Esophagus squamous epithelium (tissue), 5 donors: ENCODE results near the gene TRAPPC6A. TPM values are rescaled to one million over a fixed set of nuclear protein-coding genes. Genes with fewer than 3 reads are reported as not detected.

Experiments used
- DNase-seq: peaks from one replicate; lab custom pipeline; 2025; lab: John Stamatoyannopoulos, UW
- H3K27ac ChIP-seq, 4 donors: fragments of 200-600 bp; sonication (generic); one replicate each; pipeline ENCODE4 v1.5.1; 2016 to 2019; ENCODE audit warnings: mild to moderate bottlenecking in 1 of 4
- H3K27me3 ChIP-seq, 4 donors: fragments of 200-600 bp; sonication (generic); 1 replicate in 3 of 4; 2 replicates in 1 of 4; pipeline versions ENCODE4 v1.5.1 to v1.6.0; 2017 to 2021; ENCODE audit warnings: antibody characterized with exemption in 1 of 4
- H3K36me3 ChIP-seq, 3 donors: fragments of 200-600 bp; sonication (generic); one replicate each; pipeline ENCODE4 v1.5.1; 2016 to 2019
- H3K4me1 ChIP-seq, 3 donors: fragments of 200-600 bp; sonication (generic); one replicate each; pipeline ENCODE4 v1.5.1; 2017 to 2019
- H3K4me3 ChIP-seq, 4 donors: fragments of 200-600 bp; sonication (generic); 1 replicate in 3 of 4; 2 replicates in 1 of 4; pipeline ENCODE4 v1.5.1; 2016 to 2019; ENCODE audit warnings: mild to moderate bottlenecking in 2 of 4, moderate library complexity in 1 of 4
- H3K9me3 ChIP-seq, 3 donors: fragments of 200-600 bp; sonication (generic); one replicate each; pipeline ENCODE4 v1.5.1; 2016 to 2019
- POLR2A ChIP-seq, 4 donors: fragments of 450-650 bp; IDR thresholded peaks; one replicate each; pipeline ENCODE4 v1.6.1; 2017; ENCODE audit warnings: antibody characterized with exemption in 4 of 4, mild to moderate bottlenecking in 4 of 4, moderate library complexity in 3 of 4
- WGBS, 2 donors: methylation state at CpG; one replicate each; pipeline ENCODE4 v1.1.5; 2018; 5-methylcytosine and 5-hydroxymethylcytosine counted together
- intact Hi-C: fragments of 100-400 bp; cut with DNase I; formaldehyde crosslinking; loops from one replicate; pipeline ENCODE4 v1.15.0; 2022
- total RNA-seq, 4 donors: library from RNA; depleted of rRNA; stranded (reverse); fragments of >200 nt; gene quantifications; one replicate each; pipeline ENCODE4 v1.1.0, GENCODE V29; 2016
- TF ChIP-seq, protein P1 (sequence below), 6 experiments: fragments of 450-650 bp in 4 of 6; fragments of 200-600 bp in 2 of 6; sonication (generic) in 2 of 6; IDR thresholded peaks; one replicate each; pipeline ENCODE4 v1.5.1; 2016 to 2019; ENCODE audit warnings: antibody characterized with exemption in 6 of 6, mild to moderate bottlenecking in 4 of 6, moderate library complexity in 4 of 6
- donor health status: DM: yes; HTN: yes; CAD: no.

The TRAPPC6A gene
- total RNA-seq, 4 donors from 2014 or later: 5.4 to 27.8 (median 18.0) TPM

DNA sequence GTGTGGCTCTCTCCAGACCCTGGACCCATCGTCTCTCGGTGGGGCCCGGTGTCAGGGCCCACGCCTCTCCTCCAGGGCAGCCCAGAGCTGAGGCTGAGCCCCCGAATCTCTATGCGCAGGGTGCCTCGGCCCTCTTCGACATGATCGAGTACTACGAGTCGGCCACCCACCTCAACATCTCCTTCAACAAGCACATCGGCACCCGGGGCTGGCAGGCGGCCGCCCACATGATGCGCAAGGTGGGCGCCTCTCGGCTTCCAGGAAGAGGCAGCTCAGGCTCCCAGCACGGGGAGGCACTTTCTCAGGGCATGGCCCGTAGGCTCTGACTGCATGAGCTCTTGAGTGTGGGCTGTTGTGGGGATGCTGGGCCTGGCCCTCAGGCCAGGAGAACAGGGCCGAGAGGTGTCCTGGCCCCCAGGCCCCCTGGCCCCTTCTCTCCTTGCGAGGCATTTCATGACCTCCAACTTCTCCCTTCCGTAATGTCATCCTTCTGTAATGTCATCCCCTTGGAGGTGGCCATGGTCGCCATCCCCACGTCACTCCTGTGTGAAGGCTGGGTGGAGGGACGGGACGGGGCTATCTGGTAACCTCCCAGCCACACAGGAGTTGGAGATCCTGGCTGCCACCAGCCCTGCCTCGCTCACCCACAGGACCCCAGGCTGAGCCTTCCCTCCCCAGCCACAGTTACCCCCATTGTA is 36.7 kb downstream of the TRAPPC6A start:
- no peak overlapping the region for H3K4me3 ChIP-seq
- H3K9me3 ChIP-seq: no peaks in the 10 kb centered on the region
- WGBS, 2 donors: 94 to 96% methylated on average over 9 to 22 of the region's 28 CpGs
- H3K36me3 ChIP-seq: peaks cover 21 to 63% (median 21%) of the 10 kb centered on the region in 3 donors
- peaks cover 0 to 19% (median 0%) of the 10 kb centered on the region in 3 donors for H3K4me1 ChIP-seq
- intact Hi-C loops: no loop called here
- no peaks in the 10 kb centered on the region for H3K27me3 ChIP-seq
- DNase-seq: no peak
- no peak for TF ChIP-seq POLR2A (IDR thresholded peaks at IDR 0.05)
- TF ChIP-seq, protein P1, sequence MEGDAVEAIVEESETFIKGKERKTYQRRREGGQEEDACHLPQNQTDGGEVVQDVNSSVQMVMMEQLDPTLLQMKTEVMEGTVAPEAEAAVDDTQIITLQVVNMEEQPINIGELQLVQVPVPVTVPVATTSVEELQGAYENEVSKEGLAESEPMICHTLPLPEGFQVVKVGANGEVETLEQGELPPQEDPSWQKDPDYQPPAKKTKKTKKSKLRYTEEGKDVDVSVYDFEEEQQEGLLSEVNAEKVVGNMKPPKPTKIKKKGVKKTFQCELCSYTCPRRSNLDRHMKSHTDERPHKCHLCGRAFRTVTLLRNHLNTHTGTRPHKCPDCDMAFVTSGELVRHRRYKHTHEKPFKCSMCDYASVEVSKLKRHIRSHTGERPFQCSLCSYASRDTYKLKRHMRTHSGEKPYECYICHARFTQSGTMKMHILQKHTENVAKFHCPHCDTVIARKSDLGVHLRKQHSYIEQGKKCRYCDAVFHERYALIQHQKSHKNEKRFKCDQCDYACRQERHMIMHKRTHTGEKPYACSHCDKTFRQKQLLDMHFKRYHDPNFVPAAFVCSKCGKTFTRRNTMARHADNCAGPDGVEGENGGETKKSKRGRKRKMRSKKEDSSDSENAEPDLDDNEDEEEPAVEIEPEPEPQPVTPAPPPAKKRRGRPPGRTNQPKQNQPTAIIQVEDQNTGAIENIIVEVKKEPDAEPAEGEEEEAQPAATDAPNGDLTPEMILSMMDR (IDR thresholded peaks at IDR 0.05): no peak
- no peak overlapping the region for H3K27ac ChIP-seq

DNA sequence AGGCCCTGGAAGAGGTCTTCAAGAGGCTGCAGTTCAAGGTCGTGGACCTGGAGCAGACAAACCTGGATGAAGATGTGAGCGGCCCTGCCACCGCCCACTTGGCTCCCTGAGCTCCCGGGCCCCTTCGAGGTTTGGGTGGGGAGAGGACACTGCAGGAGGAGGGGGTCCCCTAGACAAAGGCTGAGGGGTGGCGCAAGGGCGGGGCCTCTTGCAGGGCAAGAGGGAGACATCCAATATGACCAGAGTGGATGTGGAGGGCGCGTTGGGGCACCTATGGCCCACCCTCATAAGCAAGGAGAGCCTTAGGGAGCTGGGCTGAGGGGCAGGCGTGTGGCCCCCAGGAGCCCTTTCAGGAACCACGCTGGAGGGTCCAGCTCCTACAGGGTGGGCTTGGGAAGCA is 37.5 kb downstream of the TRAPPC6A start:
- DNase-seq: no peak
- 87 to 94% methylated on average over 3 to 4 of the region's 11 CpGs for WGBS, 2 donors

DNA sequence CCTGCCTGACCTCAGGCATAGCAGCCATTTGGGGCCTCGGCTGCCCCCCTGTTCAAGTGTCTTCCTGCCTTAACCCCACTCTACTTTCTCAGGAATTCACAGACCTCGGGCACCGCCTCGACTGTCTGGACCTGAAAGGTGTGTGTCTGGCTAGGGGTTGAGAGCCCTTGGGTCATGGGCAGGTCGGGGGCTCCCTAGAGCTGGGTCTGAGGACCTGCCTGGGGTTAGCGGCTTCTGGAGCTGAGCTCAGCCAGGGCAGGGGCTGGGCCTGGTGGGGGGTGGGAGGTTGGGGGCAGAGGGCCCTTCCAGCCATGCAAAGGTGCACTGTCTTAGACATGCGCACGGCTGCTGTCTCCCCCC is 37.9 kb downstream of the TRAPPC6A start:
- DNase-seq: no peak
- Histone ChIP-seq H3K9me3 (no peaks in the 10 kb centered on the region), H3K27ac (no peak overlapping the region), H3K36me3 (peaks cover 13 to 54% (median 17%) of the 10 kb centered on the region in 3 donors), H3K27me3 (no peaks in the 10 kb centered on the region), H3K4me3 (no peak overlapping the region), H3K4me1 (peaks cover 0 to 20% (median 0%) of the 10 kb centered on the region in 3 donors)
- 40 to 60% methylated on average over 1 of the region's 8 CpGs for WGBS, 2 donors
- intact Hi-C loops: no loop called here
- TF ChIP-seq, protein P1 (IDR thresholded peaks at IDR 0.05): no peak
- no peak for TF ChIP-seq POLR2A (IDR thresholded peaks at IDR 0.05)

More for the DNA sequence above, 37.5 kb downstream of the TRAPPC6A start:
- intact Hi-C loops: no loop called here
- Histone ChIP-seq H3K27me3 (no peaks in the 10 kb centered on the region), H3K4me3 (no peak overlapping the region), H3K36me3 (peaks cover 17 to 55% (median 21%) of the 10 kb centered on the region in 3 donors), H3K4me1 (peaks cover 0 to 20% (median 0%) of the 10 kb centered on the region in 3 donors), H3K9me3 (no peaks in the 10 kb centered on the region), H3K27ac (no peak overlapping the region)
- TF ChIP-seq POLR2A (IDR thresholded peaks at IDR 0.05): no peak
- TF ChIP-seq, protein P1 (IDR thresholded peaks at IDR 0.05): no peak

DNA sequence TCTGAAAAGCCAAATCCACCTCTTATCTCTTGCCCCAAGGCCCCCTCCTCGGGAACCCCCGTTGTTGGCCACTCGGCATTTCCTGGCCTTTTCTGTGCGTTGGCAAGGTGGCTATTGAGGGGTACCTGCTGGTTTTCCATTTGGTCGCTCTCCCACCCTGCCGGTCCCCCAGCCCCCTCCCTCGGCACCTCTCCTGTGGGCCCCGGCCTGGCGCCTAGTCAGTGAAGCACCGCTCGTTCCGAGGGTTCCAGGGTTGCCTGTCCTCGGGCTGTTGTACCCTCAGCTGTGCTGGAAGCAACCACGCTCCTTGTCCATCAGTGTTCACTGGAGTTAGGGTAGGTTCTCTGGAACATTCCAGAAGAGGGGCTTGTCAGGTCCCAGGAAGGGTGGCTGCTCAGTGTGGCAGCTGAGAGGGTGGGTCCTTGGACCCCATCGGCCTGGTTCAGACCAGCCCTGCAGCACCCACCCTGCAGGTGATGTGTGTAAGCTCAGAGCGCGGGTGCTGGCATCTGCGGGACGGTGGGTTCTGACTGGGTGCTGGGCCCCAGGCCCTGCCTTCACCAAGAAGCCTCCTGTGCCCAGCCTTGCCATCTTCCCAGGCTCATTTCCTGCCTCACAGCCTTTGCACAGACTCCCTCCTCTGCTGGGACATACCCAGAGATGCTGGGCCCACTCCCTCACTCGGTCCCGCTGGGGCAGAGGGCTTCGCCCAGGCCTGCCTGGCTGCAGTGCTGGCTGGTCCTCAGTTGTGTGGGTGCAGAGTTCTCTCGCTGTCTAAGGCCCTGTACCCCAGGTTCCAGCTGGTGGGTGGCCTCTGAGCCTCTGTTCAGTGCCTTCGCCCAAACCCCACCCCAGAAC is 38.5 kb downstream of the TRAPPC6A start:
- WGBS, 2 donors: 89 to 90% methylated on average over 10 to 14 of the region's 24 CpGs
- Histone ChIP-seq H3K9me3 (no peaks in the 10 kb centered on the region), H3K27me3 (no peaks in the 10 kb centered on the region), H3K27ac (no peak overlapping the region), H3K36me3 (peaks cover 11 to 53% (median 11%) of the 10 kb centered on the region in 3 donors), H3K4me1 (peaks cover 0 to 20% (median 0%) of the 10 kb centered on the region in 3 donors), H3K4me3 (no peak overlapping the region)
- intact Hi-C loops: no loop called here
- no peak for DNase-seq
- TF ChIP-seq, protein P1 (IDR thresholded peaks at IDR 0.05): no peak
- TF ChIP-seq POLR2A (IDR thresholded peaks at IDR 0.05): no peak
